GM12878 (cell line): Measurements from ENCODE around the gene ITPR2. TPM values are rescaled to one million over a fixed set of nuclear protein-coding genes. Genes with fewer than 3 reads are reported as not detected.

Source experiments
- ATAC-seq: fragments of 200-7000 bp; cut with Tn5 transposase; 3 replicates; pipeline ENCODE4 v1.9.1; 2020; ENCODE audit warnings: mild to moderate bottlenecking, moderate library complexity
- BruUV-seq: library from RNA; stranded (reverse); fragments of 400-500 nt; replicated peaks from 2 replicates; lab custom pipeline; 2021; lab: Mats Ljungman, UMichigan
- CTCF ChIA-PET: fragments of 300-600 bp; sonication (Branson Sonifier 250); formaldehyde crosslinking; extraction: SDS; loops from one replicate; lab custom pipeline; 2021; ENCODE audit warnings: inconsistent platforms; lab: Yijun Ruan, JAX
- POLR2A ChIA-PET: fragments of 350-600 bp; formaldehyde crosslinking; extraction: SDS; loops from one replicate; lab custom pipeline; 2021; ENCODE audit warnings: inconsistent platforms; lab: Charles Lee
- RAD21 ChIA-PET: fragments of 300-600 bp; sonication (Branson Sonifier 250); formaldehyde crosslinking; loops from one replicate; lab custom pipeline; 2023; ENCODE audit warnings: antibody characterized with exemption; ENCODE audit not compliant: unreplicated experiment; lab: Charles Lee
- SMC1A ChIA-PET: fragments of 300-600 bp; sonication (Branson Sonifier 250); formaldehyde crosslinking; loops from one replicate; lab custom pipeline; 2023; ENCODE audit not compliant: unreplicated experiment, uncharacterized antibody; lab: Charles Lee
- DNase-seq: peaks from one replicate; pipeline ENCODE4 v3.0.0-alpha.2; 2011; ENCODE audit warnings: low read depth, low spot score
- FAIRE-seq: peaks from 3 replicates; lab custom pipeline; 2011; peaks lifted over from hg19 to GRCh38; lab: Jason Lieb, UNC
- H2AFZ ChIP-seq: 2 replicates; pipeline ENCODE4 v1.6.0; 2011; ENCODE audit warnings: low read depth, low read length, control low read depth; ENCODE audit not compliant: control insufficient read depth
- H3K27ac ChIP-seq: 2 replicates; pipeline ENCODE4 v1.5.1; 2011; ENCODE audit warnings: control low read depth; ENCODE audit not compliant: control insufficient read depth, insufficient read depth
- H3K27me3 ChIP-seq, 2 experiments: replicated peaks in 1 of 2; 2 replicates each; pipeline versions ENCODE4 v1.6.0 to v1.6.1; 2011; ENCODE audit warnings: low read length in 1 of 2; ENCODE audit not compliant: control insufficient read depth in 2 of 2, insufficient read depth in 2 of 2
- H3K36me3 ChIP-seq, 2 experiments: 2 replicates each; pipeline ENCODE4 v1.5.1; 2011; ENCODE audit warnings: low read length in 1 of 2; ENCODE audit not compliant: control insufficient read depth in 2 of 2, insufficient read depth in 2 of 2
- H3K4me1 ChIP-seq: 2 replicates; pipeline ENCODE4 v1.6.1; 2011; ENCODE audit warnings: mild to moderate bottlenecking, low read length, moderate library complexity, mixed read lengths; ENCODE audit not compliant: control insufficient read depth, insufficient read depth
- H3K4me2 ChIP-seq: 2 replicates; pipeline ENCODE4 v1.6.0; 2011; ENCODE audit warnings: control low read depth; ENCODE audit not compliant: control insufficient read depth, insufficient read depth
- H3K4me3 ChIP-seq: fragments of 200-600 bp; sonication (generic); 2 replicates; pipeline ENCODE4 v1.5.1; 2016
- H3K79me2 ChIP-seq: 2 replicates; pipeline ENCODE4 v1.6.0; 2011; ENCODE audit warnings: low read length; ENCODE audit not compliant: control insufficient read depth, insufficient read depth
- H3K9ac ChIP-seq: 2 replicates; pipeline ENCODE4 v1.8.0; 2011; ENCODE audit warnings: low read length, control low read depth, mixed read lengths; ENCODE audit not compliant: control insufficient read depth, insufficient read depth
- H3K9me3 ChIP-seq: replicated peaks from 3 replicates; pipeline ENCODE4 v1.5.1; 2011; ENCODE audit warnings: mild to moderate bottlenecking, low read length; ENCODE audit not compliant: control insufficient read depth, insufficient read depth
- H4K20me1 ChIP-seq: 2 replicates; pipeline ENCODE4 v1.6.0; 2011; ENCODE audit not compliant: control insufficient read depth, insufficient read depth
- ATF3 ChIP-seq: IDR thresholded peaks from 2 replicates; pipeline ENCODE4 v1.6.1; 2011; ENCODE audit warnings: low read depth, mild to moderate bottlenecking, low read length, moderate library complexity, borderline replicate concordance; ENCODE audit errors: extremely low read depth
- BRCA1 ChIP-seq: IDR thresholded peaks from 2 replicates; pipeline ENCODE4 v1.6.1; 2011; ENCODE audit warnings: low read depth, low read length, improper control_type of control experiment
- CTCF ChIP-seq, 3 experiments: IDR thresholded peaks in 2 of 3; conservative IDR thresholded peaks in 1 of 3; 2 replicates each; pipeline ENCODE4 v1.5.1; 2011; ENCODE audit warnings: low read depth in 3 of 3, low read length in 3 of 3, mild to moderate bottlenecking in 3 of 3, control low read depth in 2 of 3, moderate library complexity in 2 of 3, inconsistent platforms in 1 of 3, mixed read lengths in 1 of 3; ENCODE audit not compliant: control insufficient read depth in 2 of 3, insufficient read depth in 1 of 3; ENCODE audit errors: extremely low read depth in 1 of 3
- ETV6 ChIP-seq, 2 experiments: fragments of 450-650 bp in 1 of 2; IDR thresholded peaks in 1 of 2; conservative IDR thresholded peaks in 1 of 2; 2 replicates each; pipeline ENCODE4 v1.6.1; 2014; ENCODE audit warnings: antibody characterized with exemption in 1 of 2, borderline replicate concordance in 1 of 2, low read depth in 1 of 2, mild to moderate bottlenecking in 1 of 2, moderate library complexity in 1 of 2
- FOXK2 ChIP-seq: fragments of 450-650 bp; IDR thresholded peaks from 2 replicates; pipeline ENCODE4 v1.6.1; 2017; ENCODE audit warnings: mild to moderate bottlenecking, moderate library complexity
- NFYB ChIP-seq: IDR thresholded peaks from 2 replicates; pipeline ENCODE4 v1.6.1; 2011; ENCODE audit warnings: low read depth, mild to moderate bottlenecking, low read length, improper control_type of control experiment, moderate library complexity; ENCODE audit not compliant: insufficient read depth
- PML ChIP-seq: IDR thresholded peaks from 2 replicates; pipeline ENCODE4 v1.6.1; 2012; ENCODE audit warnings: low read length, inconsistent platforms
- RELA ChIP-seq: fragments of 450-650 bp; IDR thresholded peaks from 2 replicates; pipeline ENCODE4 v1.8.0; 2014; ENCODE audit warnings: borderline replicate concordance; ENCODE audit not compliant: partially characterized antibody
- SUPT20H ChIP-seq: IDR thresholded peaks from 2 replicates; pipeline ENCODE4 v1.6.1; 2011; ENCODE audit warnings: low read depth, mild to moderate bottlenecking, low read length, moderate library complexity, borderline replicate concordance; ENCODE audit not compliant: control insufficient read depth
- SUZ12 ChIP-seq: fragments of 200-600 bp; sonication (generic); IDR thresholded peaks from one replicate; pipeline ENCODE4 v1.6.1; 2018; ENCODE audit warnings: antibody characterized with exemption, mild to moderate bottlenecking; ENCODE audit not compliant: unreplicated experiment
- TCF3 ChIP-seq: IDR thresholded peaks from 2 replicates; pipeline ENCODE4 v1.6.1; 2012; ENCODE audit warnings: low read depth, mild to moderate bottlenecking, low read length, borderline replicate concordance; ENCODE audit not compliant: insufficient read depth
- ZBTB33 ChIP-seq: fragments of 450-650 bp; IDR thresholded peaks from 2 replicates; pipeline ENCODE4 v1.6.1; 2017; ENCODE audit warnings: mild to moderate bottlenecking
- ZNF217 ChIP-seq: fragments of 450-650 bp; IDR thresholded peaks from 2 replicates; pipeline ENCODE4 v1.6.1; 2017; ENCODE audit warnings: antibody characterized with exemption, mild to moderate bottlenecking
- WGBS: methylation state at CpG from one replicate; pipeline ENCODE4 v1.1.6; 2016; ENCODE audit warnings: low lambda C conversion rate; ENCODE audit not compliant: insufficient replicate concordance, insufficient coverage; ENCODE audit errors: missing lambda C conversion rate; 5-methylcytosine and 5-hydroxymethylcytosine counted together
- in situ Hi-C: fragments of 300-500 bp; cut with MboI; formaldehyde crosslinking; loops from 9 replicates; pipeline ENCODE4 v1.14.3; 2018; ENCODE audit warnings: mixed read lengths
- intact Hi-C: fragments of 100-400 bp; cut with micrococcal nuclease; formaldehyde crosslinking; loops from one replicate; pipeline ENCODE4 v1.14.2; 2022; ENCODE audit not compliant: unreplicated experiment
- polyA plus RNA-seq, 11 experiments: library from polyadenylated mRNA; depleted of rRNA in 4 of 11; unstranded in 6 of 11; stranded (reverse) in 5 of 11; fragments of >200 nt; fragmentation: Nextera tagmentation in 4 of 11; fragmentation: Illumina TruSeq in 1 of 11; extraction: Ambion mirVana in 4 of 11; extraction: Trizol in 1 of 11; gene quantifications; 1 replicate in 1 of 11; 2 replicates in 10 of 11; pipeline versions ENCODE4 v1.2.1 to v1.2.3, GENCODE V29; 2011 to 2016; ENCODE audit warnings: inconsistent platforms in 2 of 11, missing spikeins in 2 of 11, low read depth in 1 of 11
- total RNA-seq, 4 experiments: library from RNA; depleted of rRNA in 3 of 4; stranded (reverse); fragments of >200 nt in 3 of 4; fragmentation: Illumina TruSeq in 1 of 4; extraction: Trizol in 1 of 4; gene quantifications; 2 replicates each; pipeline versions ENCODE4 v1.2.1 to v1.2.3, GENCODE V29; 2013 to 2021
- TF ChIP-seq, protein P1 (sequence below): fragments of 150-350 bp; IDR thresholded peaks from 2 replicates; pipeline ENCODE4 v1.6.1; 2014; ENCODE audit warnings: mild to moderate bottlenecking, low read depth, low read length

The ITPR2 gene
- total and polyA plus RNA-seq, 10 of the 15 experiments (the other 5 are each of a cell fraction or from before 2014, with no cell fraction given) = 7.5 to 76.2 (median 47.1) TPM

DNA sequence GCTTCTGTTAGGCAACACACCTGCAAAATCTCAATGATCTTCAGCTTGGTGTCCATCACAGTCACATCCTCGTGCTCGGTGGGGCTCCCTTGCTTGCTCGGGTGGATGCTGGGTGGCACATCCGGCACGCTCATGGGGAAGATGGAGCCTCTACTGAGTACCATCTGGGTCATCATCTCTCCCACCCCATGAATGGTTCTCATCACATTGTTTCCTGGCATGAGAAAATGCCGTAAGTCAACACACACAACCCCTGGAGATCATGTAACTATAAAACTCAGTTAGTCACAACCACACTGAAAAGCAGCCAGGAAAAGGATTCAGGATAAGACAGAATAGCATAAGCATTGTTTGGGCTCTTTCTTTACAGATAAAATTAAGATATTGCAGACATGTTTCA lies 201.1 kb downstream of the ITPR2 start (continued):
- TF ChIP-seq SUPT20H = no peak
- no peak for TF ChIP-seq TCF3
- TF ChIP-seq SUZ12 = no peak

- no peak for ATAC-seq
- WGBS = 91% methylated on average over 10 of the region's 10 CpGs
- H3K36me3 ChIP-seq = peaks cover 0 to 5% of the 10 kb centered on the region in 2 experiments; a peak in 3 of 4 replicates
- no peak overlapping the region for H3K4me3 ChIP-seq
- TF ChIP-seq CTCF (IDR thresholded peaks at IDR 0.05 in 2 of 3, conservative IDR thresholded peaks at IDR 0.05 in 1 of 3; ENCODE audit: control insufficient read depth in 2 of 3, extremely low read depth in 1 of 3, insufficient read depth in 1 of 3, low read depth in 3 of 3, low read length in 3 of 3) = no peak
- no peak for TF ChIP-seq ATF3
- no peak for TF ChIP-seq PML
- TF ChIP-seq ETV6 (conservative IDR thresholded peaks at IDR 0.05 in 1 of 2, IDR thresholded peaks at IDR 0.05 in 1 of 2; ENCODE audit: borderline replicate concordance in 1 of 2, low read depth in 1 of 2) = no peak
- TF ChIP-seq ZBTB33 = no peak
- TF ChIP-seq RELA = no peak
- TF ChIP-seq BRCA1 = no peak
- no peak for TF ChIP-seq FOXK2
- TF ChIP-seq, protein P1, sequence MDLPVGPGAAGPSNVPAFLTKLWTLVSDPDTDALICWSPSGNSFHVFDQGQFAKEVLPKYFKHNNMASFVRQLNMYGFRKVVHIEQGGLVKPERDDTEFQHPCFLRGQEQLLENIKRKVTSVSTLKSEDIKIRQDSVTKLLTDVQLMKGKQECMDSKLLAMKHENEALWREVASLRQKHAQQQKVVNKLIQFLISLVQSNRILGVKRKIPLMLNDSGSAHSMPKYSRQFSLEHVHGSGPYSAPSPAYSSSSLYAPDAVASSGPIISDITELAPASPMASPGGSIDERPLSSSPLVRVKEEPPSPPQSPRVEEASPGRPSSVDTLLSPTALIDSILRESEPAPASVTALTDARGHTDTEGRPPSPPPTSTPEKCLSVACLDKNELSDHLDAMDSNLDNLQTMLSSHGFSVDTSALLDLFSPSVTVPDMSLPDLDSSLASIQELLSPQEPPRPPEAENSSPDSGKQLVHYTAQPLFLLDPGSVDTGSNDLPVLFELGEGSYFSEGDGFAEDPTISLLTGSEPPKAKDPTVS = no peak
- TF ChIP-seq NFYB = no peak
- TF ChIP-seq ZNF217 = no peak
- RAD21 ChIA-PET = interaction anchor here (1.3 kb wide), 1 partner anchor 254 kb away, joined by 3 read pairs; no protein-coding TSS in a partner anchor
- H3K4me1 ChIP-seq = no peaks in the 10 kb centered on the region
- no TSS peak for BruUV-seq
- no peaks in the 10 kb centered on the region for H4K20me1 ChIP-seq
- no peaks in the 10 kb centered on the region for H3K27me3 ChIP-seq
- POLR2A ChIA-PET = interaction anchor here (0.7 to 1.0 kb wide), 2 partner anchors 13 to 1755 kb away, joined by 3 read pairs; no protein-coding TSS in a partner anchor
- H3K4me2 ChIP-seq = no peak overlapping the region
- H3K79me2 ChIP-seq = no peaks in the 10 kb centered on the region
- H3K27ac ChIP-seq = no peak overlapping the region
- in situ Hi-C loops (loop anchor here (25.0 kb wide), 1 partner anchor 518 kb away; no protein-coding TSS in a partner anchor), intact Hi-C loops (no loop called here)
- H2AFZ ChIP-seq = no peak overlapping the region
- no peaks in the 10 kb centered on the region for H3K9me3 ChIP-seq
- SMC1A ChIA-PET = interaction anchor here (0.6 to 1.4 kb wide), 3 partner anchors 22 to 255 kb away, joined by 3 read pairs; no protein-coding TSS in a partner anchor
- no peak for FAIRE-seq
- CTCF ChIA-PET = interaction anchor here (0.7 to 2.0 kb wide), 6 partner anchors 12 to 533 kb away, joined by 3 to 7 read pairs (median 3); no protein-coding TSS in a partner anchor
- no peak for DNase-seq
- no peak overlapping the region for H3K9ac ChIP-seq
Measured at GRCh38 chr12:26630546-26631027, 202.4 kb downstream of the ITPR2 start.
